Measurements from ENCODE around the gene CCDC179.

The CCDC179 gene

GRCh38 chr11:22869325-22869724, 9.1 kb upstream of the CCDC179 start:
- Histone ChIP-seq H3K9me3 (ENCODE audit: control insufficient read depth, insufficient read depth, low read length) (no peaks in the 10 kb centered on the region; the same call in 1 of the 2 replicates), H3K9ac (ENCODE audit: low read depth, low read length) (no peak overlapping the region), H3K36me3 (ENCODE audit: control insufficient read depth, insufficient read depth, low read length) (no peaks in the 10 kb centered on the region), H3K4me1 (ENCODE audit: control insufficient read depth, insufficient read depth, low read length) (no peaks in the 10 kb centered on the region), H3K4me3 (ENCODE audit: low read depth, low read length) (no peak overlapping the region), H3K27ac (ENCODE audit: low read depth, low read length) (no peak overlapping the region), H3K27me3 (ENCODE audit: control insufficient read depth, insufficient read depth, low read length) (no peaks in the 10 kb centered on the region)

GRCh38 chr11:22859756-22860155, 518 bp downstream of the CCDC179 start:
- no peak overlapping the region for H3K27ac ChIP-seq (ENCODE audit: low read depth, low read length)
- H3K27me3 ChIP-seq (ENCODE audit: control insufficient read depth, insufficient read depth, low read length), result no peaks in the 10 kb centered on the region
- H3K4me3 ChIP-seq (ENCODE audit: low read depth, low read length), result no peak overlapping the region
- peaks cover 5% of the 10 kb centered on the region; the same call in 1 of the 2 replicates for H3K4me1 ChIP-seq (ENCODE audit: control insufficient read depth, insufficient read depth, low read length)
- no peaks in the 10 kb centered on the region for H3K36me3 ChIP-seq (ENCODE audit: control insufficient read depth, insufficient read depth, low read length)
- no peak overlapping the region for H3K9ac ChIP-seq (ENCODE audit: low read depth, low read length)
- no peaks in the 10 kb centered on the region; the same call in 1 of the 2 replicates for H3K9me3 ChIP-seq (ENCODE audit: control insufficient read depth, insufficient read depth, low read length)

- H3K27ac ChIP-seq (ENCODE audit: low read depth, low read length), result no peak overlapping the region
- no peaks in the 10 kb centered on the region for H3K9me3 ChIP-seq (ENCODE audit: control insufficient read depth, insufficient read depth, low read length)
- H3K36me3 ChIP-seq (ENCODE audit: control insufficient read depth, insufficient read depth, low read length), result no peaks in the 10 kb centered on the region
- H3K9ac ChIP-seq (ENCODE audit: low read depth, low read length), result no peak overlapping the region
- H3K4me3 ChIP-seq (ENCODE audit: low read depth, low read length), result no peak overlapping the region
- no peaks in the 10 kb centered on the region for H3K4me1 ChIP-seq (ENCODE audit: control insufficient read depth, insufficient read depth, low read length)
- H3K27me3 ChIP-seq (ENCODE audit: control insufficient read depth, insufficient read depth, low read length), result no peaks in the 10 kb centered on the region
These were observed 8.8 kb downstream of the CCDC179 start for GRCh38 chr11:22851477-22851876.

- Histone ChIP-seq H3K9me3 (ENCODE audit: control insufficient read depth, insufficient read depth, low read length) (peaks cover 4% of the 10 kb centered on the region; the same call in 1 of the 2 replicates), H3K9ac (ENCODE audit: low read depth, low read length) (no peak overlapping the region), H3K4me1 (ENCODE audit: control insufficient read depth, insufficient read depth, low read length) (no peaks in the 10 kb centered on the region), H3K4me3 (ENCODE audit: low read depth, low read length) (no peak overlapping the region), H3K27ac (ENCODE audit: low read depth, low read length) (no peak overlapping the region), H3K27me3 (ENCODE audit: control insufficient read depth, insufficient read depth, low read length) (no peaks in the 10 kb centered on the region), H3K36me3 (ENCODE audit: control insufficient read depth, insufficient read depth, low read length) (no peaks in the 10 kb centered on the region)
These were observed 13.5 kb downstream of the CCDC179 start for GRCh38 chr11:22846726-22847125.

GRCh38 chr11:22832315-22833015, 27.8 kb downstream of the CCDC179 start:
- no peaks in the 10 kb centered on the region for H3K9me3 ChIP-seq (ENCODE audit: control insufficient read depth, insufficient read depth, low read length)
- peaks cover 20% of the 10 kb centered on the region for H3K27me3 ChIP-seq (ENCODE audit: control insufficient read depth, insufficient read depth, low read length)
- peaks cover 8% of the 10 kb centered on the region; the same call in 1 of the 2 replicates for H3K4me1 ChIP-seq (ENCODE audit: control insufficient read depth, insufficient read depth, low read length)
- no peak overlapping the region for H3K9ac ChIP-seq (ENCODE audit: low read depth, low read length)
- no peaks in the 10 kb centered on the region for H3K36me3 ChIP-seq (ENCODE audit: control insufficient read depth, insufficient read depth, low read length)
- H3K27ac ChIP-seq (ENCODE audit: low read depth, low read length), result no peak overlapping the region
- H3K4me3 ChIP-seq (ENCODE audit: low read depth, low read length), result no peak overlapping the region

- Histone ChIP-seq H3K27ac (ENCODE audit: low read depth, low read length) (no peak overlapping the region), H3K27me3 (ENCODE audit: control insufficient read depth, insufficient read depth, low read length) (peaks cover 20% of the 10 kb centered on the region), H3K4me1 (ENCODE audit: control insufficient read depth, insufficient read depth, low read length) (peaks cover 8% of the 10 kb centered on the region; the same call in 1 of the 2 replicates), H3K4me3 (ENCODE audit: low read depth, low read length) (peak overlapping the region; percentile 45; the same call in 1 of the 2 replicates), H3K9ac (ENCODE audit: low read depth, low read length) (no peak overlapping the region), H3K9me3 (ENCODE audit: control insufficient read depth, insufficient read depth, low read length) (no peaks in the 10 kb centered on the region), H3K36me3 (ENCODE audit: control insufficient read depth, insufficient read depth, low read length) (no peaks in the 10 kb centered on the region)
These were observed 30.2 kb downstream of the CCDC179 start for GRCh38 chr11:22830082-22830414.

GRCh38 chr11:22829231-22830081, 30.8 kb downstream of the CCDC179 start, which contains the start of gene SVIP:
SVIP (minus strand) TSS chr11:22829801; CDS start chr11:22829748, 53 bp downstream.
- Histone ChIP-seq H3K27ac (ENCODE audit: low read depth, low read length) (no peak within 1 kb of the TSS), H3K36me3 (ENCODE audit: control insufficient read depth, insufficient read depth, low read length) (no peaks in the 10 kb centered on the region), H3K4me3 (ENCODE audit: low read depth, low read length) (peak within 1 kb of the TSS; percentile 91), H3K27me3 (ENCODE audit: control insufficient read depth, insufficient read depth, low read length) (peaks cover 20% of the 10 kb centered on the region), H3K9me3 (ENCODE audit: control insufficient read depth, insufficient read depth, low read length) (no peaks in the 10 kb centered on the region), H3K9ac (ENCODE audit: low read depth, low read length) (peak within 1 kb of the TSS; percentile 59), H3K4me1 (ENCODE audit: control insufficient read depth, insufficient read depth, low read length) (peaks cover 8% of the 10 kb centered on the region; the same call in 1 of the 2 replicates)

- Histone ChIP-seq H3K9ac (ENCODE audit: low read depth, low read length) (no peak overlapping the region), H3K4me3 (ENCODE audit: low read depth, low read length) (peak overlapping the region; percentile 91; the same call in 1 of the 2 replicates), H3K9me3 (ENCODE audit: control insufficient read depth, insufficient read depth, low read length) (no peaks in the 10 kb centered on the region), H3K27me3 (ENCODE audit: control insufficient read depth, insufficient read depth, low read length) (peaks cover 14% of the 10 kb centered on the region), H3K27ac (ENCODE audit: low read depth, low read length) (no peak overlapping the region), H3K4me1 (ENCODE audit: control insufficient read depth, insufficient read depth, low read length) (peaks cover 8% of the 10 kb centered on the region; the same call in 1 of the 2 replicates), H3K36me3 (ENCODE audit: control insufficient read depth, insufficient read depth, low read length) (no peaks in the 10 kb centered on the region)
These were observed 31.9 kb downstream of the CCDC179 start for GRCh38 chr11:22828373-22828772.

GRCh38 chr11:22822203-22822602, 38.1 kb downstream of the CCDC179 start:
- Histone ChIP-seq H3K4me1 (ENCODE audit: control insufficient read depth, insufficient read depth, low read length) (no peaks in the 10 kb centered on the region), H3K9ac (ENCODE audit: low read depth, low read length) (no peak overlapping the region), H3K27ac (ENCODE audit: low read depth, low read length) (no peak overlapping the region), H3K9me3 (ENCODE audit: control insufficient read depth, insufficient read depth, low read length) (no peaks in the 10 kb centered on the region), H3K27me3 (ENCODE audit: control insufficient read depth, insufficient read depth, low read length) (no peaks in the 10 kb centered on the region), H3K36me3 (ENCODE audit: control insufficient read depth, insufficient read depth, low read length) (no peaks in the 10 kb centered on the region), H3K4me3 (ENCODE audit: low read depth, low read length) (no peak overlapping the region)

GRCh38 chr11:22809893-22810292, 50.4 kb downstream of the CCDC179 start:
- Histone ChIP-seq H3K27me3 (ENCODE audit: control insufficient read depth, insufficient read depth, low read length) (no peaks in the 10 kb centered on the region), H3K4me3 (ENCODE audit: low read depth, low read length) (no peak overlapping the region), H3K27ac (ENCODE audit: low read depth, low read length) (no peak overlapping the region), H3K9ac (ENCODE audit: low read depth, low read length) (no peak overlapping the region), H3K36me3 (ENCODE audit: control insufficient read depth, insufficient read depth, low read length) (no peaks in the 10 kb centered on the region), H3K9me3 (ENCODE audit: control insufficient read depth, insufficient read depth, low read length) (peaks cover 3% of the 10 kb centered on the region; the same call in 1 of the 2 replicates), H3K4me1 (ENCODE audit: control insufficient read depth, insufficient read depth, low read length) (0 out of 2 replicates have a peak, but pooled peaks cover 4% of the 10 kb centered on the region)

Data from HUES48 (cell line).